DND-41 (cell line): ENCODE data around the gene ABLIM1.

Experiments used
- EZH2 ChIP-seq: IDR thresholded peaks from 3 replicates; pipeline ENCODE4 v1.6.1; 2012; ENCODE audit warnings: borderline replicate concordance, low read depth, mild to moderate bottlenecking, moderate library complexity, low read length, inconsistent platforms; ENCODE audit not compliant: severe bottlenecking
- TF ChIP-seq, protein P1 (sequence below): IDR thresholded peaks from 2 replicates; pipeline ENCODE4 v1.5.1; 2012; ENCODE audit warnings: borderline replicate concordance, low read length, moderate library complexity, mild to moderate bottlenecking; ENCODE audit not compliant: poor library complexity, severe bottlenecking; ENCODE audit errors: extremely low read depth

- TF ChIP-seq, protein P1, sequence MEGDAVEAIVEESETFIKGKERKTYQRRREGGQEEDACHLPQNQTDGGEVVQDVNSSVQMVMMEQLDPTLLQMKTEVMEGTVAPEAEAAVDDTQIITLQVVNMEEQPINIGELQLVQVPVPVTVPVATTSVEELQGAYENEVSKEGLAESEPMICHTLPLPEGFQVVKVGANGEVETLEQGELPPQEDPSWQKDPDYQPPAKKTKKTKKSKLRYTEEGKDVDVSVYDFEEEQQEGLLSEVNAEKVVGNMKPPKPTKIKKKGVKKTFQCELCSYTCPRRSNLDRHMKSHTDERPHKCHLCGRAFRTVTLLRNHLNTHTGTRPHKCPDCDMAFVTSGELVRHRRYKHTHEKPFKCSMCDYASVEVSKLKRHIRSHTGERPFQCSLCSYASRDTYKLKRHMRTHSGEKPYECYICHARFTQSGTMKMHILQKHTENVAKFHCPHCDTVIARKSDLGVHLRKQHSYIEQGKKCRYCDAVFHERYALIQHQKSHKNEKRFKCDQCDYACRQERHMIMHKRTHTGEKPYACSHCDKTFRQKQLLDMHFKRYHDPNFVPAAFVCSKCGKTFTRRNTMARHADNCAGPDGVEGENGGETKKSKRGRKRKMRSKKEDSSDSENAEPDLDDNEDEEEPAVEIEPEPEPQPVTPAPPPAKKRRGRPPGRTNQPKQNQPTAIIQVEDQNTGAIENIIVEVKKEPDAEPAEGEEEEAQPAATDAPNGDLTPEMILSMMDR: no peak
- TF ChIP-seq EZH2: no peak
These were observed 184.3 kb downstream of the ABLIM1 start for GRCh38 chr10:114473776-114474175.
